ENCODE data around the gene BCOR.
A peak's percentile ranks its signal among the peaks of the same experiment; 100 is the strongest.

BCOR gene

GRCh38 chrX:40005292-40006011 is 92.3 kb downstream of the BCOR start:
- DNase-seq: peak; percentile 61

- no peak for DNase-seq
Observed at GRCh38 chrX:40004921-40005291, 92.9 kb downstream of the BCOR start.

- DNase-seq: no peak
Observed at GRCh38 chrX:40004246-40004535, 93.6 kb downstream of the BCOR start.

GRCh38 chrX:40003428-40004245 is 94.1 kb downstream of the BCOR start:
- DNase-seq: no peak

GRCh38 chrX:40003071-40003427 is 94.7 kb downstream of the BCOR start:
- no peak for DNase-seq
